HG03439 (cell line): ENCODE data around the gene PLXDC2.

Source experiments
- ATAC-seq: cut with Tn5 transposase; IDR thresholded peaks from one replicate; pipeline ENCODE4 v1.9.1; 2021; ENCODE audit warnings: mild to moderate bottlenecking, moderate library complexity; ENCODE audit not compliant: unreplicated experiment

PLXDC2 gene

DNA sequence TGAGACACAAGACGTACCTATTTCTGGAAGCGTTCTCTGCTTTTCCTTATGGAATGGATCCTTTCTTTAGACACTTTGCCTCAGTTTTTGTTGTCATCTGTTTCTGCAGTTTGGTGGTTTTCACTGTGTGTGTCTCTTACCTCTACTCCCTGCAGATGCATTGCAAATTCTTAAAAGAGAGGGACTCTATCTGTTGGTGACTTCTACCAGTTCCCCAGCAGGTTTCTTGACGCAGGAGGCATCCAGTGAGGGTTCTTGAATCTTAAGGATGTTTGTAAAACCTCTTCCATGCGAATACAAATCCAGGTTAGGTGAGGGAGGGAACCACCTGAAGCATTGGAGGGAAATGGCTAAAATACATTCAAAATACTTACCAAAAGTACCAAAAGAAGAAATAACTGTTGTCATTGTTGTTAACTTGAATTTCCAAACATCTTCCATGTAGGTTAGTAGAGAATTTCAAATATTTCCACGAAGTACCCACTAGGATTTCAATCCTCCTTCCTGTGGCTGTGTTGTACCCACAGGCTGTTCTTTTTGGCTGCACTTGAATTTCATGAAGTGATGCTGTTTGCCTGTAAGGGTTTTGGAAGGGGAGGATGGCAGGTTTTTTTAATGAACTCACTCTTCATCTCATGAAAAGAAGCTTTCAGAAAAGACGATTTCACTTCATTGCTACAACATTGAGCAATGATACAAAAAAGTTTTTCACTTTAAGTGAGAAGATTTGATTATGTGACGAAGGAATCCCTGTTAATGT lies 32.2 kb downstream of the PLXDC2 start:
- ATAC-seq, result no peak

DNA sequence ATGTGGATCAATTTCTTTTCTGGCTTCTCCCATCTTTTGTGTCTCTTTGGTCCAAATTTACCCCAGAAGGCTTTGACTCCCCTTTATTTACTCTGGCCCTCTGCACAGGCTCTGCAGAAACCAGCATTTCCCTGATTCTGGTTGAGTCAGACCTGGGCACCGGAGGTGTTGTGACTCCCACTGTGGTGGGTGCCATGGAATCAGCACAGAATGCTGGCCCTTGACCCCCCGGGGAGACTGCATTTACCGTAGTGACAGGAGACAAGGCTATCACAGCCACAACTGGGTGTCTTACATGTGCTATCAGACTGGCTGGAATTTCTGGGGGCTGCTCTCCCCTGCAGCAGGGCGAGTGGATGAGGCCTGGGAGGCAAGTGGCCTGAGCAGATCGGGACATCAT lies 37.6 kb downstream of the PLXDC2 start:
- ATAC-seq, result no peak

DNA sequence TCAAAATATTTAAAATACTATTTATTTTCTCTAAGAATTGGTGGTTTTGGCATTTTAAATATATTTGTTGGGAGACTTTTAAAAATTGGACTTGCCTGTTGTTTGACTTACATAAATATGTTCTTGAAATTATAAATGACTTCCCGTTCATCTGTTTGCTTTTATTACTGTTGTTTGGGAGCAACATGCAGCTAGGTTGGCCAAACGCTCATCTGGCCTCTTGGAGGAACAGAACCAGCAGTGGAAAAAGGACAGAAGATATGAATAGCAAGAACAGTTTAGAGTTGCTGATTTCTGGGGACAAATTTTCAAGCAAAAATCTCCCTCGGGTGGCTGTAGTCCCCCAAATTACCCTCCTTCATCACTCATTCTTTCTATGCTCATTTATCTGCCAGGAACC lies 41.6 kb downstream of the PLXDC2 start:
- ATAC-seq, result no peak

DNA sequence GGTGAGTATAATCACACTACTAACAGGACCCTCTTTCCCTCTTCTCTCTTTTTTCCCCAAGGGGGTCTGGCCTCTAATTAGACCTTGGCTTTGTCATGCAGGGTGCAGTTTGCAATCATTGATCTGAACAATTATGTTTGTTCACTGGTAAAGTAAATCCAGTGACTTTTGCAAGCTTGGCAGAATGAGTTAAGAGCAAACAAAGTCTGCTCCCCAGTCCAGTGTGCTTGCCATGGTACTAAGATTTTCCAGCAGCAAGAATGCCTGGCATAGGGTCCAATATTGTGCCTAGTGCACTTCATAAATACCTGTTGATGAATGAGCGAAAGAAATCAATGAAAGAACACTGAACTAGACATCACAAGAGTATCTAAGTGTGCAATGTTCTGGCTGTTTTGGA lies 43.9 kb downstream of the PLXDC2 start:
- ATAC-seq, result no peak

DNA sequence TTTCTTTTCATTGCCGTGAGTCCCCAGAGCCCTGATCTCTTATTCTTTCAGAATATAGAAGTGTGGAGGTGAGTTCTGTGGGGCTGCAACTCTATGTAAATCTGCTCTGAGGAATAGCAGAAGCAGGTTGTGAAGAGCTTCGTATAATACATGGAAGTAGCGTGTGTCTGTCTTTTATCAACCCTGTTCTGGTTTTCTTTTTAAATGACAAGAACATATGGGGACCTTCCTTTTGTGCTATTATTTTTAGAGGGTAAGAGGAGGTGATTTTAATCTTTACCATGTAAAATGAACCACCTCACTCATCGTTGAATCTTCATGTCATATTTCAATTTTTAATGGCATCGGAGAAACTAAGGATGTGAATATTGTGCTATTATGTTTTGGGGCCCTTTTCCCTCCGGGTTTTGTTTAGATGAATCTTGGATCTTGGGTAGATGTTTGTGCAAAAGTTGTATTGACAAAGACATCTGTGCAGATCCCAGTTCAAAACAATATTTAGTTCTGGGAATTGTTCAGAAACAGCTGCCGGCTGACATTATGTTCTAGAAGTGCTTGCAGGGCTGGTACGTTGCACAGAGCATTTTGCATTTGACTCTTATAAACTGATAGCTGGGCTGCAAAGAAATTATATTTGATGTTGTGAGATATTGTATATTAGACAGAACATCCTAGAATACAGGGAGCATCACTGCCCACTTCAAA lies 46.7 kb downstream of the PLXDC2 start:
- ATAC-seq, result no peak

DNA sequence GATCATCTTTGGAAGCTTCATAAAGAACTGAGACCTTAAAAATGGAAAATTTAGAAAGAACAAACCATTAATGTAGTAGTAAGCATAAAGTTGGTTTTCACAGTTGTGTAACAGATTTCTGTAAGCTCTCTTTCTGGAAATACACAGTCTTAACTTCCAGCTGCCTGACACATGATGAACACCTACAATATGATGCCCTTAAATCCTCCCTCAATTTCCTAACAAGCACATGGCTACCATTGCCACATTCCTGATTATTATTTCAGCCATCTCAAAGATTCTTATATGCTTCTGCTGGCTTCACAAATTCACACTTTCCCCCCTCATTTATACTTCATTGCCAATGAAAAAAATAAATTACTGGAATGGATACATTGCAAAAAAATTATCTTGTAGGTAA lies 49.4 kb downstream of the PLXDC2 start:
- ATAC-seq, result no peak

DNA sequence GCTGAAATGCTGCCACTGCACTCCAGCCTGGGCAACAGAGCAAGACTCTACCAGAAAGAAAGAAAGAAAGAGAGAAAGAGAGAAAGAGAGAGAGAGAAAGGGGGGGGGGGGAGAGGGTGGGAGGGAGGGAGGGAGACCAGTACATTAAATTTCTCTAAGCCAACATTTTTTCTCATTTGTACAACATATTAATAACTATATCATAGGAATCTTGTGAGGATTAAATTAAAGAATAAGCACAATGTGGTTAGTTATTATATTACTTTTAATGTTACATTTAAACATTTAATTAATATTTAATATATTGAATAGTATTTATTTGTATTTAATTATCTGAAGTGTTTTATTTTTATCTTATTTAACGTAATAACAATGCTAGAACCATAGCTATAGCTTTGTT lies 53.1 kb downstream of the PLXDC2 start:
- no peak for ATAC-seq

DNA sequence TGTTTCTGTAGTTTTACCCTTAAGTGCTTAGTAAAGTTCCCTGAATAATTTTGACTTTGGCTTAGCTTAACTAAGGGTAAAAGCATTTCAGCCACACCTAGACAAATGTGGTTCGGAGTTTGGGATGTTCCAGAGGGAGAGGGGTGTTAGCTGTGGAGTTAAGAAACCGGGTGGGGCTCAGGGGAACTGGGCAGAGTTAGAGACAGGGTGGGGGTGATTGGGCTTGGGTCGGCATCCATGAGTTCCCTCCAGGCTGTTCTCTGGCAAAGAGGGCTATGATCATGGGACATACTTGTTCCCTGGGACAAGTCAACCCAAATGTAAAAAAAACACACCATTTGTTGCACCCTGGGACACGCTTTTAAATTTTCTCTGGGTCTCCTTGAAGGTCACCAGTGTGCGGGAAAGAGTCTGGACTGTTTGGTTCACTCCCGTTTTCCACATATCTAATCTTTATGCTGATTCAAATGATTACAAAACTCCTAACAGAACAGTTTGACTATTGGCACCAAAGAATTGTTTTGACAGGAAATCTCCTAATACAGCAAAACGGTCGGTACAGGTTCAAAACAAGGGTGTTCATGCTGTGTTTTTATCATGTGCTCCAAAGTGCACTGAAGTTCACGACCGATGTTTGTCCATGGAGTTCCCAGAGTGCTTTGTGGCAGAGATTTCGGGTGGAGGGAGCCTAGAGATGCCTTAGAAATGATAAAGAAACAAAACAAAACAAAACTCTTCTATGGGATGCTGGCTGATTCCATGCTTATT lies 56.5 kb downstream of the PLXDC2 start:
- no peak for ATAC-seq

DNA sequence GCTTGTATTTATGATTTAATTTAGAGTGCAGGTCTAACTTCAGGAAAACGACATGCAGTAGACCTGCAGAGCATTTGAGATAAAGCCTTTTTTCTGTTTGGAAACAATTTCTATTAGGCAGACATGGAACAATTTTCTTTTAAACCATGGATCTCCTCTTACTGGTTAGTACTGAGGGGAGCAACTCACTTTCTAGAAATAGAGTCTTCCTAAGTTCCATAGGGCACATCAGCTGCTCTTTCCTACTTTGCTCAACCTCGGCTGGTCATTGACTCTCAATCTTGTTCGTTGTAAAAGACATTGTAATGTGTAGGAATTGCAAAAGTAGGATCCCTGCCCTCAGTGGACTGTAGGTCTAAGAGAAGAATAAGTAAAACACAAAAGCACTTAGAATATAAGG lies 58.0 kb downstream of the PLXDC2 start:
- ATAC-seq, result no peak

DNA sequence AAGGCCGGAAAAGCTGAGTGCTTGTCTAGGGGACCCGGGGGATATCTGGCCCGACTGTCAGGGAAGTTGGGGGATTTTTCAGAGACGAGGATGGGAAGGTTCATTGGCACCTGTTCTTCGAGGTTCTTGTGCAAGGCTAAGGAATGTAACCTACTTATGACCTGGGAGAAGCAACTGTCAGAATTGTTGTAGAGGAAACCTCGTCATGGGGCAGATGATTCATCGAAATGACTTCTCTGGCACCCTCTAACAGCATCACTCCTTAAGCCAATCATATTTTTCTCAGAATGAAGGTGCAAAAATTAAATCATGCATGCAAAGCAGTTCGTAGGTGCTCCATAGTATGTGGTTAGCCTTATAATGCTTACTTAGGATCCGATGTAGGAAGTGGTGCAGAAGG lies 58.6 kb downstream of the PLXDC2 start:
- no peak for ATAC-seq

DNA sequence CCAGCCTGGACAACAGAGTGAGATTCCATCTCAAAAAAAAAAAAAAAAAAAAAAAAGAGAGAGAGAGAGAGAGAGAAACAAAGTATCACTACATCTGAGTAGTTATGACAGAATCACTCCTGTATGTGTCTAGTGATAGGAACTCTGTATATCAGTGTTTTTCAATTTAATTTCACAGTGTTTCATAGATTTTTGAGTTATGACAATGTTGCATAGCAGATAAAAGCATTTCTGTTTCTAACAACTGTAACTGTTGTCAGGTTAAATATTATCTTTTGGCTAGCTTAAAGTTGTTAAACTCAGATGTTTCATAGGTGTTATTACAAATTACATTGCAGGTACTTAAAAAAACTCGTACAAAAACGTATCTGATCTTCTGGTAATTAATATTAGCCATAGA lies 60.3 kb downstream of the PLXDC2 start:
- no peak for ATAC-seq

DNA sequence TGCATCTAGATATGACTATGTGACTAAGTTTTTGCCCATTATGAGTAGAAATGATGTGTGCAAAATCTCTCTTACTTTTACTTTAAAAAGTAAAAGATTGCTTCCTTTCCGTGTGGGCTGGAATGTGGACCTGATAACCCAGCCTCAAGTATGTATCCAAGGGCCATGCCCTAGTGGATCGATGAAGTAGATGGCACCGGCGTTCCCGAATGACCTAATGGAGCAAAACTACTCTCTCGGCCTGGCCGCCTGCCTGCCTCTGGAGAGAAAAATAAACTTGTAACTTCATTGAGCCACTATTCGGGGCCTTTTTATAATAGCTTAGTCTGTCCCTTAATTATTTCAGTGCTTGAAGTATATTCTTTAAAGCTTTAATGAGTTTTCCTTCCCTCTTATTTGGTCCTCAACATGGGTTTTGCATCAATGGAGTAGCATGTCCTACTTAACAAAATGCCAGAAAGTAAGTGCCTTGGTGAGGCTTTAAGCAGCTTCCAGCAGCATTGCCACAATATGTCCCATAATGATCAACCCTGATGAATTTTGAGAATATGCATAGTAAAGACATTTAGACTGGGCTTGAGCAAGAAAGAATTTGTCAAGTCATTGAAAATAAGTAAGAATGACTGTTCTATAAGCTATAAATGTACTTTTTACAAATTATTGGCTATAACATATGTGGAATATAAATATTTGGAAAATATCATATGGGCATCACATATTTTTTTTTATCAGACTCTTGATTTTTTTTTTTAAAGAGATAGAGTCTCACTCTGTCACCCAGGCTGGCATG lies 61.4 kb downstream of the PLXDC2 start:
- ATAC-seq, result no peak

DNA sequence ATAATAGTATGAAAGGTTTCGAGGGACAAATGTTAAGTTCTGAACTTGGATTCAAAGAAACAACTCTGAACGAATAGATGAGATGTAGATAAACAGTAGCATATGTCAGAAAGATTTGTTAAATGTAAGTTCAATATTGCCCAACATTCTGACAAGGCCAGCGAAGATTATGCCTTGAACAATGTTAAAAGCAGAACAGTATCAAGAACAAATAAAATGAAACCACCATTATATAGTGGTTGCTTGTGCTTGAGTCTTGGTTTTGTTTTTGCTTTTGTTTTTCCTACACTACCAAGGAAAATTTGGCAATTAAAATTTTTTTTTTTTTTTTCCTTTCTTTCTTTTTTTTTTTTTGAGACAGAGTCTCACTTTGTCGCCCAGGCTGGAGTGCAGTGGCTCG lies 66.4 kb downstream of the PLXDC2 start:
- no peak for ATAC-seq

DNA sequence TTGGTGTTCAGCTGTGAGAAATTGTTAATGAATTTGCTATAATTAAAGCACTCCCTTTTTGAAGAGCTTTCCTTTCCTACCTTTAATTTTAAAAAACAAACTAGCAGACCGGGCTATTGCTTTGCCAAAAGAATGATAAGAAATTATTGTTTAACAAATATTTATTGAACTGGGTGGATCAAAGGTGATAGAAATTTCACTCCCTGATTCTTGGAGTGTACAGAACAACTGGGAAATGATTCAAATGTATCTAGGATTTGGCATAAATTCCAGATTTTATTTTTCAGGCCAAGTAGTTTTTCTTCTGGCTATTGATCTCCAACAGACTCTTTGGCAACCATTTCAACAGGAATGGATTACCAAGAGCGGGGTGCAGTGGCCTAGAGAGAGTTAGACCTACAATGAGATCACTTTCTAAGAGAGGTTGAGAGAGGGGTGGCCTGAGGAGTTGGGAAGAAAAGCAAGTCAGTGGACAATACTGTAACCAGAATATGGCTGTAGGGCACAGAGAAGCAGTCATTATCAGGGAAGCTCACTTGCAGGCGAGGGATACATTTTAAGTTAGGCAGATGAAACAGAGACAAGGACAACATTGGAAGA lies 71.9 kb downstream of the PLXDC2 start:
- ATAC-seq, result no peak

DNA sequence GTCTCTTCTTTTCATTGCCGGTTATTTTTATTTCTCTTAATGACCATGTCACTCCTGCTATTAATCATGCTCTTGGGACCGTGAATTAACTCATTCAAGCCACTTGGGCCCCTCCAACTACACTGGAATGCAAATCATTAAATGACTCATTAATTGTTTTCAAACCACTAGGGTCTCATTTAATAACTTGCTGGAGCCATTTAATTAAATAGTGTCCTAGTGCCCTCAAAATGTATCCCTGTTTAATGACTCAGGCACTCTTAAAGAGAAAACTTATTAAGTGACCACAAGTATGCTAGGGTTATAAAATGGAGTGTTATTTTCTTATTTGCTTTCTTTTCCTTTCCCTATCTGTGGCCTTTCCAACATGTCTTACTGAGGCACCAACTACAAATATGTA lies 73.0 kb downstream of the PLXDC2 start:
- ATAC-seq, result no peak

DNA sequence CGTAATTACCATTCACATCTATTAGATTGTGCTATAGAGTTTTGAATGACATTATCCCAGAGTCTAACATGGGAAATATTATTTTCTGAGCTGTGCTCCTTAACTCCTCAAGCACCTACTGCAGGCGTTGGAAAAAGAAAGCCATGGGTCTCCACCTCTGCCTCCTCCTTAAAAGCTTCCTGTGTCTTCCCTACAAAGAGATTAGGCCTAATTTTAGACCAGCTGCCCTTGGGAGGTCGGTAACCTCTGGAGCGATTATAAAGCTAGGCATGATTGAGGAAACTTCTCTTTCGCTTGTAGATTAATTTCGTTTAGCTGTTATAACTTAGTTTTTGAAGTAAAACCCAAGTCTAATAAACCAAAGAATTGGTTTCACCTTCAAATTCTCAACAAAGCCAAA lies 75.2 kb downstream of the PLXDC2 start:
- no peak for ATAC-seq

DNA sequence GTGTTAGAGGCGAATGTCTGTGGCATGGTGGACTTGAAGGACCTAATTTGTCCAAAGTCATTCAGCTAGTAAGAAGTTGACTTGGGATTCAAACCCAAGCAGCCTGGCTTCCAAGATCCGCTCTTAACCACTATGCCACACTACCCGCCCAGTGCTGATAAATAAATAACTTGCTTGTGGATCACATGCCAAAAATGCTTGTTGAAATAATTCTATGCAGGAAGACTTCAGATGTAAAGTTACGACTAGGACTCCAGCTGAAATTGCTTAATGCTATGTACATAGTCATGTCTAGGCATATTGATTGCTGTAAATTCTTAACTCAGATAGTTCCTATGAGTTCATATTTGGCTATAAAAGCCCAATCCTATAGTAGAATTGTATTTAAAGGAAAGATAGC lies 76.0 kb downstream of the PLXDC2 start:
- ATAC-seq, result no peak

DNA sequence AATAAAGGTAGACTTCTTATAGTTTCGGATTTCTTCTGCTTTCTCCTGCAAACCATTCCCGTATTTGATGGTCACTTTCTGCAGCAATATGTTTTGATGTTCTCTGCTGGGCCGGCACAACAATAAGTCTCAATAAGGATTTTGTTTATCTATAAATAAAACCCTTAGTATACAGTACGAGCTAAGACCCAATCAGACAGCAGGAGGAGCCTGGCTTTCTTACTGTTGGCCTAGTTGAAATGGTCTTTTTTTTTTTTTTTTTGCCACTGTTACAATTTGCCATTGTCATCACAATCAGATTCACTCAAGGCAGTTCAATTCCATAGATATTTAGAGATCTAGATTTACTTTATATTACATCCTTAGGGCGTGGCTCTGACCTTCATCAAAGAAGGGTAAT lies 76.4 kb downstream of the PLXDC2 start:
- ATAC-seq, result no peak

DNA sequence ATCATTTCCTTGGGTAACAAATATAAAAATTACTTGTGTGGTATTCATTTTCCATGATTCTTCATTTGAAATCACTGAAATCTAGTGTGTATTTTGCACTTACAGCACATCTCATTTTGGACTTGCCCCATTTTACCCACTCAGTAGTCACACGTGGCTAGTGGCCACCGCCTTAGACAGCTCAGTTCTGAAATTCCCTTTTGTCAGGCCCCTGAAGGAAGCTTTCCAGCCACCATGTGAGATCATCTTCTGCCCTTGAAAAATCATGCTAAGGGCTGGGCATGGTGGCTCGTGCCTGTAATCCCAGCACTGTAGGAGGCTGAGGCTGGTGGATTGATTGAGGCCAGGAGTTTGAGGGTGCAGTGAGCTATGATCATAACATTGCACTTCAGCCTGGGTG lies 79.3 kb downstream of the PLXDC2 start:
- no peak for ATAC-seq

DNA sequence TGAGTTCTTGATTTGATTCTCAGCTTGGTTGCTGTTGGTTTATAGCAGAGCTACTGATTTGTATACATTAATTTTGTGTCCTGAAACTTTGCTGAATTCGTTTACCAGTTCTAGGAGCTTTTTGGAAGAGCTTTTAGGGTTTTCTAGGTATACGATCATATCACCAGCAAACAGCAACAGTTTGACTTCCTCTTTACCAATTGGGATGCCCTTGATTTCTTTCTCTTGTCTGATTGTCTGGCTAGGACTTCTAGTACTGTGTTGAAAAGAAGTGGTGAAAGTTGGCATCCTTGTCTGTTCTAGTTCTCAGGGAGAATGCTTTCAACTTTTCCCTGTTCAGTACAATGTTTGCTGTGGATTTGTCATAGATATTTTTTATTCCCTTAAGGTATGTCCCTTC lies 86.2 kb downstream of the PLXDC2 start:
- no peak for ATAC-seq

DNA sequence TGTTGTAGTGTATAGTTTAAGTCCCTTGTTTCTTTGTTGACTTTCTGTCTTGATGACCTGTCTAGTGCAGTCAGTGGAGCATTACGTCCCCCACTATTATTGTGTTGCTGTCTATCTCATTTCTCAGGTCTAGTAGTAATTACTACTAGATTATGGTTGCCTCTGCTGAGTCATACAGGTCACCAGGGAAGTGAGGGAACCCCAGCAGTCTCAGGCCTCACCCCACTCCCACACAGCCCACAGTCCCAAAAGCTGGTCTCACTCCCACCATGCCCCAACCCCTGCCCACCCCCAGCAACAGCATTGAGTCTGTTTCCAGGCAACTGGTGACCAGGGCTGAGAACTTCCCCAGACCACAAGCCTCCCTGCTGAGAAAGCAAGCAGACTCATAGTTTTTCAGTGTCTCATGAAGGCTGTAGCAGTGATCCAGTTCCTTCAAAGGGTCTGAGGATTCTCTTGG lies 88.0 kb downstream of the PLXDC2 start:
- ATAC-seq, result no peak
